GM21447 (cell line): ENCODE measurements around the gene ROBO1.

Source experiments
- ATAC-seq: cut with Tn5 transposase; IDR thresholded peaks from one replicate; pipeline ENCODE4 v1.9.1; 2021; ENCODE audit not compliant: unreplicated experiment

ROBO1 gene

GRCh38 chr3:78823434-78823833, 944.4 kb downstream of the ROBO1 start:
- ATAC-seq = no peak

GRCh38 chr3:78822726-78823125, 945.1 kb downstream of the ROBO1 start:
- ATAC-seq = no peak

DNA sequence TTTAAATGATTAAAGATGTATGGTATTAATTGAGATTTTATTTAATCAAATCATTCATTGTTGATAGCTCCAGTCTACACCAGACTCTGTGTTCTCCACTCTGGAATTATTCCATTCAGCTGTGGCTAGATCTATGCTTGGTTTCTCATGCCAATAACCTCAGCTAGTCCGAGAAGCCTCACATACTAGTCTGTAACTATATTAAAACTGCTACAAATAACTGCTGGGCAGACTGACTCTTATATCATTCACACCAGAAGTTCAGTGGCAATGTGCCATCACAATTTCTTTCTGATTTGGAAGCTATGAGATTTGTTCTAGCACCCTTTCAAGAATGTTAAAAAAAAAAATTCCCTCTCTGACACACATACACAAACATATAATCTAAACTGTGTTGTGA, 947.3 kb downstream of the ROBO1 start:
- ATAC-seq = no peak

DNA sequence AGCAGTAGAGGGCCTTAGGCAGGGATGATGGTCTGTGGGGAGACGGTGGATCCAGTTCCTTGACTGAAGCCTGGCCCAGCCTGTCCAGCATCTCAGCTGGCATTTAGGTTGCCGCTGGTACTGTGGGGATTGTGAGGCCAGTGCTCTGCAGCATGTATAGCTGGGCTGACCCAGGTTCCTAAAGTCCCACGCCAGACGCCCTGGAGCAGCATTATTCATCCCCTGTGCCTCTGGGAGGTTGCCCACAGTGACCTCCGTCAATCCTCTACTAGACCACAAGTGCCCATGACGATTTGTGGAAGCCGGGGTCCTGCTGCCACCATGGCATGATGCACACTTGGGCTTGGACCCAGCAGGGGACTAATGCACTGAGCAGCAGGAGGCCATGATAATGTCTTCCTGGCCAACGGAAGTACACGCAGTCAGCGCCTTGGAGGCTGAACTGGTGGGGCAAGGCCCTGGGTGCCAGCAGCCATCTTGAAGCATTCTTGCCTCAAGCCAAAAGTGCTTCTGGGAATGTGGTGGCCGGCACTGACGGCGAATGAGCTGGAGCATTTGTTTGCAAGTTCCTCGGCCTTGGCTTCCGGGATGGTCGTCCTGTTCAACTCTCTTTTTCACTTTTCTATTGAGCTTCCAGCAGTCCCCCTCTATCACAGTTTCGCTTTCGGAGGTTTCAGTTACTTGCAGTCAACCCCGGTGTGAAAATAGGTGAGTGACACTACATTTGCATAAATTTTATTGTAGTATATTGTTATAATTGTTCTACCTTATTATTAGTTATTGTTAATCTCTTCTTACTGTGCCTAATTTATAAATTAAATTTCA, 949.4 kb downstream of the ROBO1 start:
- ATAC-seq = no peak

DNA sequence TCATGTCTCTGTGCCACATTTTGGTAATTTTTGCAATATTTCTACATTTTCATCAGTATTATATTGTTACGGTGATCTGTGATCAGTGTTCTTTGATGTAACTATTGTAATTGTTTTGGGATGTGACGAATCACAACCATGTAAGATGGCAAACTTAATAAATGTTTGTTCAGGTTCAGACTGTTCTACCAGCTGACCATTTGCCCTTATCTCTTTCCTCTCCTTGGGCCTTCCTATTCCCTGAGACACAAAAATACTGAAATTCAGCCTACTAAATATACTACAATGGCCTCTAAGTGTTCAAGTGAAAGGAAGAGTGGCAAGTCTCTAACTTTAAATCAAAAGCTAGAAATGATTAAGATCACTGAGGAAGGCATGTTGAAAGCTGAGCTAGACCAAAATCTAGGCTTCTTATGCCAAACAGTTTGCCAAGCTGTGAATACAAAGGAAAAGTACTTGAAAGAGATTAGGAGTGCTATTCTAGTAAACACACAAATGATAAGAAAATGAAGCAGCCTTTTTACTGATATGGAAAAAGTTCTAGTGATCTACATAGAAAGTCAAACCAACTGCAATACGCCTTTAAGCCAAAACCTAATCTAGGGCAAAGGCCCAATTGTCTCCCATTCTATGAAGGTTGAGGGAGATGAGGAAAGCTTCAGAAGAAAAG, 952.8 kb downstream of the ROBO1 start:
- ATAC-seq = no peak

- no peak for ATAC-seq
Measured at GRCh38 chr3:78812166-78812565, 955.6 kb downstream of the ROBO1 start.

DNA sequence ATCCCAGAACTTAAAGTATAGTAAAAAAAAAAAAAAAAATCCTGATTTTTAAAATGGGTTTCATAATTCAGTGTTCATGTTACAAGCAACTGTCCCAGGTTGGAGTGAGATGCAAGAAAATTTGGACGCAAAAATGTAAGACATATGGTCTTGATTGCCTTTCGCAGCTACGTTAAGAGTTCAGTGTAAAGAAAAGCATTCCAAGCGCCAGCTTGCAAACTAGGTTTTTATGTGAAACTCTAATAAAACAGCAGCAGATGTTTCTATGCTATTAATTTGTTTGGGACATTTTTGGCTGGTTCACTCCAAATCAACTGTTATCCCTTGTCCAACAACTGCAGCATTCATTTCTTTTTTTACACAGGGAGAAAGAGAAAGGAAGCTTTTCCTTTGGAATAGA, 957.8 kb downstream of the ROBO1 start:
- no peak for ATAC-seq

GRCh38 chr3:78804251-78805037, 963.4 kb downstream of the ROBO1 start:
- ATAC-seq = no peak

DNA sequence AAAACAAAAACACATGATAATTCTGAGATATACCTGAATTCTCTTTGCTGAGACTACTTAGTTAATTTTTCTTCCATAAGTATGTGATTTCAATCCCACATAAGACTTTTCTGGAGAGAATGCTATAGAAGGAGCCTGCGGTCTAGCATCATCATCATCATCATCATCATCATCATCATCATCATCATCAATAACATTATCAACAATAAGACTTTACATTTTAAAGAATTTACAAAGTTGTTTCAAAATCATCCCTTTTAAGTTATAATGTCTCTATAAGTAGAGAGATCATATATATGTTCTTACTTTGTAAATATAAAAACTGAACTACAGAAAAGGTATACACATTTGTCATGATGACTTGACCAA, 965.3 kb downstream of the ROBO1 start:
- no peak for ATAC-seq

DNA sequence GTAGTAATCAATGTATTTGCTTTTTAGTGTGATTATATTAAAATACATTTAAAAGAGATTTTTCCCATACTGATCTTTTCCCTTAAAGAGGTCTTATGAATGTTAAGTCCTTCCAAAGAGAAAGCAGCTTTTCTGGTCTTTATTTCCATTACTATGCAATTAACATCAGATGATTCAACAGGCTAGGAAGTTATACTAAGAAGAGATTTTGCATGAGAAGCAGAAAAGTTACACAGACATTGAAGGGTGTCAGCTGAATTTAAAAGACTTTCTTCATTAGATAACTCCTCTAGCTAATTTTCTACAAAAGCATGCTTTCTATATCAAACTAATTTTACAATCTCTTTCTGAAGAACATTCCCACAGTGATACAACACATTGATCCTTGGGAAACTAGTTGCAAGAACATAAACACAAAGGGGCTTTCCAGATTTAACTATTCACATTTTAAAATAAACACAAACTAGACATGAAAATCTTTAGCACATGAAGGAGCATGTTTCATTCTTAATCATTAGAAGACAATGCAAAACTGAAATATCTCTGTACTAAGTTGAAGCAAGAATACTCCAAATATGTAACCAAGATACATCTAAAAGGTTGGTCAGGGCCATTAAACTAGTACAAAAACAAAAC, 965.8 kb downstream of the ROBO1 start:
- no peak for ATAC-seq

DNA sequence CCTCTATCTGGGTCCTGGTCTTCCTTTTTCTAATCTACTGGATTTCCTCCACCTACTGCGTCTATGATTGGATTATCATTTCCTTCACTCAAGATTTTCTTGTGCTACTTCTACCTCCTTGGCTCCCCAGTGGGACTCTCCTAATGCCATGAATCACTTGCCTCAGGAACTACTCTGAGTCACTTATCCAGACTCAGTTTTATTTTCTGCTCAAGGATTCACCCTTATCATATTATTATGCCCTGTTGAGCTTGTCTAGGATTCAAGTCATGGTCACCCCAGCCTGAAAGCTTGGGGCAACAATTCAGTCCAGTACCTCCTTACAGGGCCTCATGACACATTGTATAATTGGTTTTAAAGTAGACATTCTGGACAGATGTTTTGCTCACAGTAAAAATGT, 968.1 kb downstream of the ROBO1 start:
- ATAC-seq = no peak

DNA sequence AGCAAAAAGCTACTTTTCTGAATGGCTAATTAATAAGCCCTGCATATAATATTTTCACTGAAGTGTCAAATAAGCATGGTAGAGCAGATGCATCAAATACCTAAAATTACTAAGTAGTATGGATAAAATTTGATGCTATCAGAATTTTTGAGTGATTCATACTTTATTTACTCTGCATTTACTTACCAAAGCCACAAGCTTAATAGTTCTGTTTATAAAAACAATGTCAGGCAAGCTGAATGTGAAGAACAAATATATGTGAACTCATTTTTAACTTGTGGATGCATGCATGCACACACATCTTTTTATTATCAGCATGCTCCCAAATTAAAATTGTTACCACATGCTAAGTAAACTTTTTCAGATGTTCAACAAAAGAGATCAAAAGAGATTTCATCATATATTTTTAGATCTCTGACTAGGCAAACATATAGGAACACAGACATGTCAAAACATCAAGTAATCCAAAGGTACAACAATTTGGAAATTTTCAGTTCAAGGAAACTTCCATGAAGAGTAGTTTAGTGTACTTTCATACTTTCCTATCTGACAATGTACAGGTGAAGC, 969.4 kb downstream of the ROBO1 start:
- ATAC-seq = no peak

DNA sequence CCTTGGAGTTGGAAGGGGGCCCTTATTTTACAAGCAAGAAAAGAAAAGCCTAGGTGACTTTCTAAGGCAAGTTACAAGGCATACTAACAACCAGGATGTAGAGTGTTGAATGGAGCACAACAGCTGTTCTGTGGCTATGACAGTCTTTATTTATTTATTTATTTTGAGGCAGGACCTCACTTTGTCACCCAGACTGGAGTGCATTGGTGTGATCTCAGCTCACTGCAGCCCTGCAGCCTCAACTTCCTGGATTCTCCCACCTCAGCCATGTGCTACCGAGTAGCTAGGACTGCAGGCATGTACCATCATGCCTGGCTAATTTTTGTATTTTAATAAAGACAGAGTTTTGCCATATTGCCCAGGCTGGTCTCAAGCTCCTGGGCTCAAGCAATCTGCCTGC, 973.4 kb downstream of the ROBO1 start:
- ATAC-seq = no peak

GRCh38 chr3:78792733-78793132, 975.1 kb downstream of the ROBO1 start:
- ATAC-seq = no peak

- no peak for ATAC-seq
Measured at GRCh38 chr3:78792212-78792611, 975.6 kb downstream of the ROBO1 start.

GRCh38 chr3:78791753-78792152, 976.0 kb downstream of the ROBO1 start:
- ATAC-seq = no peak

GRCh38 chr3:78788839-78789238, 979.0 kb downstream of the ROBO1 start:
- no peak for ATAC-seq

DNA sequence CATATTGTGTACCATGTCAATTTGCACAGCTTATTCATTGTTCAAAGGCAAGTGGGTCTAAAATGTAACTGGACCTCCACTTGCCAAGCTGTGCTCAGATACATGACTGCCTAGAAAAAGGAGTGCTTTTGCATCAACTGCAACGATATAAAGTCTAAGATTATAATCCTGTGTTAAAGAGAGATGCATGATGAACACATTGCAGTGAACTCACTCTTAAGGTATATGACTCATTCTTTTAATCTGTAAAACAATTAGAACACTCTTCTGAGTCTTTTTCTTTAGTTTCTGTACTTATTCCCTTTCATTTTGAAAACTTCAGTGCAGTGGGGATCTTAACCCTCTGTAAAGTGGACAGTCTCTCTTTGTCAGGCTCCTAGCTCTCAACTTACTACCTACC, 982.8 kb downstream of the ROBO1 start:
- no peak for ATAC-seq

GRCh38 chr3:78781351-78781750, 986.4 kb downstream of the ROBO1 start:
- no peak for ATAC-seq

GRCh38 chr3:78765671-78766485, 1001.9 kb downstream of the ROBO1 start:
- ATAC-seq = no peak
